T follicular helper cell (primary cell): Measurements from ENCODE around the gene IER3IP1.
"Not testable (repeated sequence)": the region's sequence is repeated elsewhere in the genome, so short reads cannot be mapped to it uniquely, and the experiment has no call there.

ENCODE experiments used
- DNase-seq: peaks from one replicate; pipeline ENCODE4 v3.0.0-alpha.2; 2020; ENCODE audit warnings: low read depth
- total RNA-seq, 2 experiments: gene quantifications; one replicate each; lab custom pipeline; 2026; lab: John Stamatoyannopoulos, UW

Gene IER3IP1, protein sequence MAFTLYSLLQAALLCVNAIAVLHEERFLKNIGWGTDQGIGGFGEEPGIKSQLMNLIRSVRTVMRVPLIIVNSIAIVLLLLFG
- 16.0 to 22.2 reads per million in 2 experiments for total RNA-seq

GRCh38 chr18:47175898-47176575, at the start of gene IER3IP1:
Gene IER3IP1, minus strand, starts transcription at chr18:47176364. Its CDS starts 87 bp downstream, at chr18:47176277.
- peak; percentile 80 for DNase-seq

- DNase-seq = no peak
Measured at GRCh38 chr18:47215554-47216138, 39.5 kb upstream of the IER3IP1 start.

DNA sequence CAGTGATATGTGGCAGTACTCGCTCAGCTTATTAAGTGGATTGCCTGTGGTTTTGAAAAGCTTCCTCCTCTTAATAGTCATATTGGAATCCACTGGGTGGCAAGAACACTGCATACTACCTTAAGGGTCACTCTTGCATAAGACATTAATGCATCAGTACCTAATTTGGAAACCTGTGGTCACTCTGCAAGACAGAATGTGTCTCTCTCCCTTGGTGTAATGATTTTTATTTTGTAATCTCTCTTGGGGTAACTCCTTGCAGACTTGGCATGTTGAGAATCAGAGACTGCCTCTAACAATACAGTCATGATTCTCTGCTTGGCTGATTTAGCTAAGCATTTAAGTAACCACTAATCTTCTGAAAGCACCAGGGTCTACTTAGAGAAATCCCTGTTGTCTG, 33.0 kb upstream of the IER3IP1 start:
- DNase-seq = no peak

DNA sequence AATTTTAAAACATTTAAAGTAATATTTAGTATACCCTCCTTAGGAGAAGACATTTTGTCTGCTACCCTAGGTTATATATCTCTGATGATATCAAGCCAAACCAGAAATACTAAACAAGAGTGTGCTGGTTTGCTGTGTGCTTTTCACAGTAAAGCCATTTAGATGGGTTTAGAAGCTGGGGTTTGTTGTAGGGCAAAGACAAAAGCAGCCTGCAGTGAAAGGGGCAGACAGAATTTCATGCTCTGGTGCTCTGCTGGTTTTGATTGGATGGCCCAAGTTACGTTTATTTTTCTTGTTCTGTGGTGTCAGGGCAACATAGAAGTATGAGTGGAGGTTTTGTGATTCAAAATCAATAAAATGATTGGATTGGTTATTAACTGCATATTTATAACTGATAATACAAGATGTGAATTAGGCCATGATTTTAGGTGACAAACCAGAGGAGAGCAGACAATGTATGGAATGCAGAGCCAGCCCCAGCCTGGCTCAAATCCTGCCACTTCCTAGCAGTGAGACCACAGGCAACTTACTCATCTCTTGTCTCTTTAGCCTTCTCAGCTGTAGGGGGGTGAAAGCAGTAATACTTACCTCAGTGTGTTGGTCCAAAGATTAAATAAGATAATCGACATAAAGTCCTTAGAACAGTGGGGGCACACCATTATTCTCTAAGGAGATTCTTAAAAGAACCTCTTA, 30.9 kb upstream of the IER3IP1 start:
- DNase-seq = no peak

DNA sequence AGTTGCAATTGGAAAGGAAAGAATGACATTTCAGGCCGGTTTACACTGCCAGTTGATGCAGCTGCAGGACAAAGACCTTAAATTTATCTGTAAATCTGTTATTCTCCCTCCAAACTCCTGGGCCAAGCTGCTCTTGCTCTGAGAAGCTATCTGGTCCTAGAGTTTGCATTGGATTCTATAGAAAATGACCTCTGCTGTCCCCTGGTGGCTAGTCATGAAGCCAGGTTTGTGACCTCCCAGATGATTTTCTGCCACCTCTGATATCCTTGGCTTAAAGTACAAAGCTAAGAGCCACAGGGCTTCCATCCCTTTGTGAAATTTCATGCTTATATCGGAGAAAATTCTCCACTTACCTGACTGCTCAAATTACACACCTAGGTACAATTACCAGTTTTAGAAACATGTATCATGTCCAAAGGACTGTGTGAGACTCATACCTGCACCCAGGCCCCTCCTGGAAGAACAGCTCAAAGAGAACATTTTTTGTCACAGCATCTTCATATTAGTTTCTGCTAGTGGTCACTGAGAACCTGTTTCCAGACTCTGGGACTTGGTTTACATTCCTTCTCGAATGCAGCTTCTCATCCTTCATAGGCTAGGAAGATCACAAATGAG, 28.9 kb upstream of the IER3IP1 start:
- DNase-seq = peak; percentile 21

DNA sequence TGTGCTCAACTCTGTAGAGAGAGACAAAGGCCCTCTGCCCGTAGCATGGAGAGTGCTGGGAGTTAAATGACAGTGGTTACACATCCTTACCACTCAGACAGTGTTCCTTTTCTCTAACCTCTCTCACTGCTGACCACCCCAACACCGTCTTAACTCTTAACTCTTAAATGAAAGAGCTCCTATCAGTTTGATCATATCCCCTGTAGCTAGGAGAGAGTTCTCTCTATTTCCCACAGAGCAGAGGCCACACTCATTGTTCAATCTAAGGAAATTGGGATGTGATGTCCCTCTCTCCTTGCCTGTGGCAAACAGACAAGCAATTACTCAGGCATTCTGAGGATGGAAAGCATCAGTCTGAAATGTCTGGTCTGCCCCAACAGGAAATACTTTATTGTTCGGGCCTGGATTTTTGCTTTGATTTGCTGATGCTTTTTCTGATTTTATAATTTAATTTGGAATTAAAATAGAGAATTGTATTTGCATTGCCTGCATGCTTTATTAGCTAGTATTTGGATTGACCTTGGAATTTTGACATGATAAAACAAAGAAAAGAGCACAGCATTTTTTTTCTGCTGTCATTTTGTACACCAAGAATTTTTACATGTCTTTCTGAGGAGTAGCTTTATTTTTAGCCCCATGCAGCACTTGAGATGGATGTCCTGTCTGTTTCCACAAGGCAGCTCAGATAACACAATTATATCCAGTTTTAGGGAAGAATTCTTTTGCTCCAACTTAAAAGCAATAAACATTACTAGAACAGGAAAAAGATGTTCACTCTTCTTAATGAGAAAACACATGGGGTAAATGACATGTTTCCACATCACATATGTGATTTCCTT, 27.7 kb upstream of the IER3IP1 start:
- no peak for DNase-seq

DNA sequence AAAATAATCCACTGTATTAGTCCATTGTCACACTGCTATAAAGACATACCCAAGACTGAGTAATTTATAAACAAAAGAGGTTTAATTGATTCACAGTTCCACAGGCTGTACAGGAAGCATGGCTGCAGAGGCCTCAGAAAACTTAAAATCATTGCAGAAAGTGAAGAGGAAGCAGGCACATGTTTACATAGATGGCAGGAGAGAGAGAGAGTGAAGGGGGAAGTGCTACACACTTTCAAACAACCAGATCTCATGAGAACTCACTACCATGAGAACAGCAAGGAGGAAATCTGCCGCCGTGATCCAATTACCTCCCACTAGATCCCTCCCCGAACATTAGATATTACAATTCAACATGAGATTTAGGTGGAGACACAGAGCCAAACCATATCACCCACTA, 19.8 kb upstream of the IER3IP1 start:
- not testable (repeated sequence) for DNase-seq

DNA sequence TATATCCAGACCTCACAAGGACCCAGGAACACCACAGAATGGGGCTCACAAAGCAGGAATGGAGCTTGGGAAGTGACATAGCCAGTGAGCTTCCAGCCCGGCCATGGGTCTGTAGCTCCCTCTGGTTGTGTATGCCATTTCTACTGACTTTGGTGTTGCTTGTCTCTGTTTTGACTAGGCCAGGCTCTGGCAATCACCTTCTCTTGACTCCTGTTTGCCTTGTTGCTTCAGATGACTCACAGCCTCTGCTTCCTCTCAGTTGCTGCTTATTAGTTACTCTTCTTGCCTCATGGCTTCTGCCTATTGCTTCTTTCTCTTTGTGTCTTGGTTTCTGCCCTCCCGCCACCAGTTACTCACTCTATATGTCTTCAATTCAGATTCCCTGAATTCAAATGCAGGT, 15.8 kb upstream of the IER3IP1 start:
- no peak for DNase-seq

GRCh38 chr18:47187721-47188120, 11.6 kb upstream of the IER3IP1 start:
- no peak for DNase-seq

GRCh38 chr18:47184419-47185050, 8.4 kb upstream of the IER3IP1 start:
- DNase-seq = no peak

- not testable (repeated sequence) for DNase-seq
Measured at GRCh38 chr18:47182156-47182555, 6.0 kb upstream of the IER3IP1 start.

DNA sequence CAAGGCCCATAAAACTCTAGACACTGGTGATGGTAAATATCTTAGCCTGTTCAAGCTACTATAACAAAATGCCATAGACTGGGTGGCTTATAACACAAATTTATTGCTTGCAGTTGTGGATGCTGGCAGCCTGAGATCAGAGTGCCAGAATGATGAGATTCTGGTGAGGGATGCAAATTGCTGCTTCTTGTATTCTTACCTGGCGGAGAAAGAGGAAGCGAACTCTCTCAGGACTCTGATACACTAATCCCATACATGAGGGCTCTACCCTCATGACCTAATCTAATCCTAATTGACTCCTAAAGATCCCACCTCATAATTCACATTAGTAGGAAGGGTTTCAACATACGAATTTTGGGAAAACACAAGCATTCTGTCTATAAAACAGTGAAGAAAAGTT, 4.6 kb upstream of the IER3IP1 start:
- DNase-seq = no peak

- no peak for DNase-seq
Measured at GRCh38 chr18:47179520-47179919, 3.4 kb upstream of the IER3IP1 start.

GRCh38 chr18:47175283-47175897, 774 bp downstream of the IER3IP1 start:
- DNase-seq = no peak

DNA sequence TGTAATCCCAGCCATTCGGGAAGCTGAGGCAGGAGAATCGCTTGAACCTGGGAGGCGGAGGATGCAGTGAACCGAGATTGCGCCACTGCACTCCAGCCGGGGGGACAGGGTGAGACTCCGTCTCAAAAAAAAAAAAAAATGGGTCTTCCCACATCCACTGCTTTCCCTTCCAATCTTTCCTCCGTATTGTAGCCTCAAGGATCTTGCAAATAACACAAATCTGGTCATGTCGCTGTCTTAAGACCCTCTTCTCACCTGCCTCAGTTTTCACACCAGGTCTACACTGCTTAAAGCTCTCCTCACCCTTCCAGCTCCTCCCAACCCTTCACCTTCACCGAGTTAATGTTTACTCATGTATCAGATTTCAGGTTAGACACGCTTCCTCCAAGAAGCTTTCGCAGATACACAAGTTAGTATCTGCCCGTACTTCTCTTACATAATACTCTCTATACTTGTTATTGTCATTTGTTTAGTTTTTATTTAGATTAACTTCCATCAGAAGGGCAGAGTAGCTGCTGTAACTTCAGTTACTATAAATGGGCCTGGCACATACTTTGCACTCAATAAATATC, 1.5 kb downstream of the IER3IP1 start:
- DNase-seq = no peak

DNA sequence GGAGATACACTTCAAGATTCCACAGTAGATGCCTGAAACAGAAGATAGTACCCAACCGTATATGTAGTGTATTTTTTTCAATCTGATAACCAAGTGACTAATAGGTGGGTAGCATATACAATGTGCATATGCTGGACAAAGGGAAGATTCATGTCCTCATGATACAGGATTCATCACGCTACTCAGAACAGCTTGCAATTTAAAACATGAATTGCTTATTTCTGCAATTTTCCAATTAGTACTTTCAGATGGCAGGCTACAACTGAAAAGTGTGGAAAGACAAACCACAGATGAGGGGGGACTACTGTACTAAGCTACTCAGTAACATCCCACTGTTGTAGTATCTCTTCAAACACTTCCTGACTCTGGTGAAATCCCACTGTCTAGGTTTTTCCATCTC, 3.7 kb downstream of the IER3IP1 start:
- no peak for DNase-seq

- DNase-seq = no peak
Measured at GRCh38 chr18:47168913-47169312, 7.3 kb downstream of the IER3IP1 start.

DNA sequence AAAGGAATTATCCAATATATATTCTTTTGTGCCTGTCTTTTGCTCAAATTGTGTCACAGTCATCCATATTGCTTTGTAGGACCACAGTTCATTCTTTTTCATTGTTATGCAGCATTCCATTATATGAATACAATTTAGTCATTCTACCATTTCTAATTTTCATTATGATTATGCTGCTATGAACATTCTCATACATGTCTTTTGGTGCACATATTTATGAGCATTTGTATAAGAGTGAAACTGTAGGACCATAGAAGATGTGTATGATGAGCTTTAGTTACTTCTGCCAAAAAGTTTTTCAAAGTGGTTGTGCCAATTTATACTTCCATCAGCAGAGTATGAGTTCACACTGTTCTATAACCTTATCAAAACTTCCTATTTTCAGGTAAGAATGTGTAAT, 7.7 kb downstream of the IER3IP1 start:
- DNase-seq = no peak

GRCh38 chr18:47166294-47166693, 9.9 kb downstream of the IER3IP1 start:
- no peak for DNase-seq

DNA sequence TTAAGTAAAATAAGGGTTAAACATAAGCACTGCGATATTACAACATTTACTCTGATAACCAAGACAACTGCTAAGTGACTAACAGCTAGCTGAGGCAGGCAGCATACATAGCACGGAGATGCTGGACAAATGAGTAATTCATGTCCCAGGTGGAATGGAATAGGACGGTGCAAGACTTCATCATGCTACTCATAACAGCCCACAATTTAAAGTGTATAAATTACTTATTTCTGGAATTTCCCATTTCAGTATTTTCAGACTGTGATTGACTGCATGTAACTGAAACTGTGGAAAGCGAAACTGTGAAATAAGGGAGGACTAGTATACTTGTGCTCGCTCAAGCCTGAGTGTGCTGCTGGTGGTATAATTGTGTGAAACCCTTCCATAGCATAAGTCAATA, 12.9 kb downstream of the IER3IP1 start:
- DNase-seq = no peak
